Urinary bladder (tissue), 4 donors: Measurements from ENCODE around the gene SREBF1. TPM values are rescaled to one million over a fixed set of nuclear protein-coding genes. Genes with fewer than 3 reads are reported as not detected.

Experiments
- DNase-seq: peaks from one replicate; pipeline ENCODE4 v3.0.0-alpha.2; 2015; ENCODE audit errors: extremely low spot score
- H3K27ac ChIP-seq: one replicate; pipeline ENCODE4 v1.5.1; 2013; ENCODE audit warnings: low read depth, mild to moderate bottlenecking, moderate library complexity
- H3K36me3 ChIP-seq: one replicate; pipeline ENCODE4 v1.6.1; 2013; ENCODE audit warnings: mild to moderate bottlenecking, moderate library complexity; ENCODE audit not compliant: insufficient read depth
- H3K4me1 ChIP-seq: one replicate; pipeline ENCODE4 v1.6.1; 2013; ENCODE audit warnings: mild to moderate bottlenecking, moderate library complexity; ENCODE audit not compliant: insufficient read depth
- H3K4me3 ChIP-seq: one replicate; pipeline ENCODE4 v1.5.1; 2013; ENCODE audit warnings: low read depth, low read length
- WGBS: extraction: QIAGEN DNeasy Blood & Tissue Kit; methylation state at CpG from one replicate; pipeline ENCODE4 v1.1.7; 2013; 5-methylcytosine and 5-hydroxymethylcytosine counted together
- polyA plus RNA-seq: library from polyadenylated mRNA; stranded (reverse); fragments of 200-250 nt; gene quantifications from one replicate; pipeline ENCODE4 v1.2.3, GENCODE V29; 2013
- total RNA-seq: library from RNA; depleted of rRNA; stranded (reverse); fragments of >200 nt; gene quantifications from one replicate; pipeline ENCODE4 v1.2.3, GENCODE V29; 2014
- donor health status: healthy with polysubstance abuse.
- donor health status: healthy.

SREBF1 gene
- total and polyA plus RNA-seq, 2 donors: 21.1 to 56.2 TPM

- Histone ChIP-seq H3K27ac (no peak overlapping the region), H3K4me3 (no peak overlapping the region), H3K36me3 (no peaks in the 10 kb centered on the region), H3K4me1 (no peaks in the 10 kb centered on the region)
- 86% methylated on average over 6 of the region's 6 CpGs for WGBS
- DNase-seq: no peak
These were observed 33.5 kb upstream of the SREBF1 start for GRCh38 chr17:17870247-17870646.

- 42% methylated on average over 18 of the region's 18 CpGs for WGBS
- no peak overlapping the region for H3K4me3 ChIP-seq
- no peaks in the 10 kb centered on the region for H3K36me3 ChIP-seq
- no peaks in the 10 kb centered on the region for H3K4me1 ChIP-seq
- DNase-seq: no peak
- no peak overlapping the region for H3K27ac ChIP-seq
These were observed 32.1 kb upstream of the SREBF1 start for GRCh38 chr17:17868641-17869522.

- 96% methylated on average over 4 of the region's 4 CpGs for WGBS
- Histone ChIP-seq H3K4me1 (no peaks in the 10 kb centered on the region), H3K36me3 (no peaks in the 10 kb centered on the region), H3K27ac (no peak overlapping the region), H3K4me3 (no peak overlapping the region)
- DNase-seq: no peak
These were observed 30.1 kb upstream of the SREBF1 start for GRCh38 chr17:17866897-17867296.

- H3K36me3 ChIP-seq: no peaks in the 10 kb centered on the region
- H3K27ac ChIP-seq: no peak overlapping the region
- no peak overlapping the region for H3K4me3 ChIP-seq
- no peak for DNase-seq
- no peaks in the 10 kb centered on the region for H3K4me1 ChIP-seq
- 91% methylated on average over 3 of the region's 3 CpGs for WGBS
These were observed 29.6 kb upstream of the SREBF1 start for GRCh38 chr17:17866425-17866824.

- Histone ChIP-seq H3K36me3 (no peaks in the 10 kb centered on the region), H3K27ac (no peak overlapping the region), H3K4me1 (no peaks in the 10 kb centered on the region), H3K4me3 (no peak overlapping the region)
- 95% methylated on average over 1 of the region's 1 CpG for WGBS
- no peak for DNase-seq
These were observed 28.2 kb upstream of the SREBF1 start for GRCh38 chr17:17865035-17865434.

GRCh38 chr17:17860766-17861107 lies 24.0 kb upstream of the SREBF1 start:
- no peak for DNase-seq
- no peaks in the 10 kb centered on the region for H3K4me1 ChIP-seq
- 73% methylated on average over 5 of the region's 5 CpGs for WGBS
- no peak overlapping the region for H3K4me3 ChIP-seq
- no peaks in the 10 kb centered on the region for H3K36me3 ChIP-seq
- no peak overlapping the region for H3K27ac ChIP-seq

- WGBS: 41% methylated on average over 9 of the region's 9 CpGs
- no peak for DNase-seq
- no peak overlapping the region for H3K4me3 ChIP-seq
- H3K36me3 ChIP-seq: no peaks in the 10 kb centered on the region
- H3K27ac ChIP-seq: no peak overlapping the region
- no peaks in the 10 kb centered on the region for H3K4me1 ChIP-seq
These were observed 23.4 kb upstream of the SREBF1 start for GRCh38 chr17:17859909-17860765.

GRCh38 chr17:17857496-17857895 lies 20.7 kb upstream of the SREBF1 start:
- no peak overlapping the region for H3K27ac ChIP-seq
- 94% methylated on average over 4 of the region's 4 CpGs for WGBS
- no peaks in the 10 kb centered on the region for H3K4me1 ChIP-seq
- H3K36me3 ChIP-seq: no peaks in the 10 kb centered on the region
- DNase-seq: no peak
- H3K4me3 ChIP-seq: no peak overlapping the region

GRCh38 chr17:17856386-17856785 lies 19.6 kb upstream of the SREBF1 start:
- Histone ChIP-seq H3K4me1 (no peaks in the 10 kb centered on the region), H3K27ac (no peak overlapping the region), H3K4me3 (no peak overlapping the region), H3K36me3 (no peaks in the 10 kb centered on the region)
- no peak for DNase-seq
- WGBS: 96% methylated on average over 2 of the region's 2 CpGs

- no peak for DNase-seq
- H3K36me3 ChIP-seq: no peaks in the 10 kb centered on the region
- no peak overlapping the region for H3K4me3 ChIP-seq
- 79% methylated on average over 3 of the region's 3 CpGs for WGBS
- H3K27ac ChIP-seq: no peak overlapping the region
- no peaks in the 10 kb centered on the region for H3K4me1 ChIP-seq
These were observed 19.2 kb upstream of the SREBF1 start for GRCh38 chr17:17855976-17856375.

GRCh38 chr17:17853811-17854447 lies 17.1 kb upstream of the SREBF1 start:
- Histone ChIP-seq H3K27ac (no peak overlapping the region), H3K4me3 (no peak overlapping the region), H3K36me3 (no peaks in the 10 kb centered on the region), H3K4me1 (no peaks in the 10 kb centered on the region)
- WGBS: 91% methylated on average over 8 of the region's 8 CpGs
- DNase-seq: no peak

- Histone ChIP-seq H3K4me1 (no peaks in the 10 kb centered on the region), H3K27ac (no peak overlapping the region), H3K36me3 (no peaks in the 10 kb centered on the region), H3K4me3 (no peak overlapping the region)
- WGBS: 94% methylated on average over 3 of the region's 3 CpGs
- no peak for DNase-seq
These were observed 16.1 kb upstream of the SREBF1 start for GRCh38 chr17:17852930-17853329.

- H3K4me1 ChIP-seq: no peaks in the 10 kb centered on the region
- no peak overlapping the region for H3K27ac ChIP-seq
- WGBS: 80% methylated on average over 21 of the region's 21 CpGs
These were observed 14.6 kb upstream of the SREBF1 start for GRCh38 chr17:17851103-17852002.

More at GRCh38 chr17:17851103-17852002, 14.6 kb upstream of the SREBF1 start:
- H3K36me3 ChIP-seq: no peaks in the 10 kb centered on the region
- DNase-seq: no peak
- no peak overlapping the region for H3K4me3 ChIP-seq
